SU-DHL-6 (cell line): ENCODE results near the gene INPP4B.

Experiments used
- H2AFZ ChIP-seq: fragments of 200-600 bp; sonication (generic); 2 replicates; pipeline ENCODE4 v1.6.1; 2014; ENCODE audit warnings: low read depth, mild to moderate bottlenecking, moderate library complexity, mixed read lengths, antibody characterized with exemption, low read length; ENCODE audit not compliant: severe bottlenecking
- H3F3A ChIP-seq: fragments of 200-600 bp; shearing (Covaris generic); 2 replicates; pipeline ENCODE4 v1.6.0; 2016; ENCODE audit warnings: antibody characterized with exemption, mild to moderate bottlenecking; ENCODE audit not compliant: insufficient read depth
- H3K27ac ChIP-seq: fragments of 200-600 bp; sonication (generic); 2 replicates; pipeline ENCODE4 v1.5.1; 2016; ENCODE audit warnings: low read depth, mild to moderate bottlenecking, low read length, moderate library complexity, mixed read lengths
- H3K27me3 ChIP-seq: fragments of 200-600 bp; sonication (generic), shearing (Covaris generic); 2 replicates; pipeline ENCODE4 v1.6.0; 2014; ENCODE audit warnings: mild to moderate bottlenecking, low read length
- H3K36me3 ChIP-seq: fragments of 200-600 bp; sonication (generic); 2 replicates; pipeline ENCODE4 v1.6.1; 2014; ENCODE audit warnings: mild to moderate bottlenecking, low read length, mixed read lengths
- H3K4me2 ChIP-seq: fragments of 300-600, 200-600 bp; shearing (Covaris generic), sonication (generic); 2 replicates; pipeline ENCODE4 v1.6.0; 2014; ENCODE audit warnings: low read length, low read depth, mild to moderate bottlenecking; ENCODE audit not compliant: poor library complexity, severe bottlenecking
- H3K4me3 ChIP-seq: fragments of 200-600 bp; sonication (generic); 2 replicates; pipeline ENCODE4 v1.5.1; 2014; ENCODE audit warnings: antibody characterized with exemption, low read length, mild to moderate bottlenecking, mixed read lengths; ENCODE audit not compliant: insufficient read depth, poor library complexity, severe bottlenecking
- H3K79me2 ChIP-seq: fragments of 200-600 bp; sonication (generic); 2 replicates; pipeline ENCODE4 v1.6.1; 2014; ENCODE audit warnings: mild to moderate bottlenecking, low read length, moderate library complexity; ENCODE audit not compliant: insufficient read depth
- H3K9ac ChIP-seq: fragments of 200-600 bp; sonication (generic); 2 replicates; pipeline ENCODE4 v1.7.0; 2014; ENCODE audit warnings: mild to moderate bottlenecking, low read length
- H3K9me2 ChIP-seq: fragments of 200-600 bp; sonication (generic); replicated peaks from 2 replicates; pipeline ENCODE4 v1.6.1; 2014; ENCODE audit warnings: low read length; ENCODE audit not compliant: insufficient read depth
- H3K9me3 ChIP-seq: fragments of 200-600 bp; sonication (generic); 2 replicates; pipeline ENCODE4 v1.6.1; 2014; ENCODE audit warnings: low read length, mixed read lengths; ENCODE audit not compliant: insufficient read depth
- H4K20me1 ChIP-seq: fragments of 200-600 bp; sonication (generic); 2 replicates; pipeline ENCODE4 v1.6.1; 2014; ENCODE audit warnings: low read depth, mild to moderate bottlenecking, antibody characterized with exemption, low read length, moderate library complexity, mixed read lengths
- EZH2phosphoT487 ChIP-seq: fragments of 200-600 bp; sonication (generic), shearing (Covaris generic); conservative IDR thresholded peaks from 2 replicates; pipeline ENCODE4 v1.6.1; 2018; ENCODE audit warnings: mild to moderate bottlenecking, antibody characterized with exemption, low read length, moderate library complexity, mixed read lengths
- TF ChIP-seq, protein P1 (sequence below): fragments of 200-600 bp; sonication (generic); IDR thresholded peaks from one replicate; pipeline ENCODE4 v1.5.1; 2017; ENCODE audit warnings: antibody characterized with exemption, mild to moderate bottlenecking, low read length, moderate library complexity; ENCODE audit not compliant: insufficient read depth, poor library complexity, severe bottlenecking

Gene INPP4B

DNA sequence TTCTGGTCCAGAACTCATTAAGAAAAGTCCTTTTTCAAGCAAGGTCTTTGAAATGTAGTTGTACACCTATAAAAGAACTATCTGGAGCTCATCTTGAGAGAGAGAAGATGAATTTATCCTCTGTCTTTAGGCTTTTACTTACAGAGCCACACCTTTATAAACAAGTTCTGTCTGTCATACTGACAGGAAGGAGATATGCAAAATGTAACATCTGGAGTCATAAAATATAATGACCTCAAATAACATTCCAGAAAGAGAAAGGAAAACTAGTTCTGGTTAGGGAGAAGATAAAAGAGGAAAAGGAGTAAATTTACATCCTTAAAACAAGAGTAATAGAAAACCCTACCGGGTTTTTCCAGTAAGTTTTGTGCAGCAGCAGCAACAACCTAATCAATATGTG, 1.3 kb downstream of the INPP4B start:
- TF ChIP-seq, protein P1, sequence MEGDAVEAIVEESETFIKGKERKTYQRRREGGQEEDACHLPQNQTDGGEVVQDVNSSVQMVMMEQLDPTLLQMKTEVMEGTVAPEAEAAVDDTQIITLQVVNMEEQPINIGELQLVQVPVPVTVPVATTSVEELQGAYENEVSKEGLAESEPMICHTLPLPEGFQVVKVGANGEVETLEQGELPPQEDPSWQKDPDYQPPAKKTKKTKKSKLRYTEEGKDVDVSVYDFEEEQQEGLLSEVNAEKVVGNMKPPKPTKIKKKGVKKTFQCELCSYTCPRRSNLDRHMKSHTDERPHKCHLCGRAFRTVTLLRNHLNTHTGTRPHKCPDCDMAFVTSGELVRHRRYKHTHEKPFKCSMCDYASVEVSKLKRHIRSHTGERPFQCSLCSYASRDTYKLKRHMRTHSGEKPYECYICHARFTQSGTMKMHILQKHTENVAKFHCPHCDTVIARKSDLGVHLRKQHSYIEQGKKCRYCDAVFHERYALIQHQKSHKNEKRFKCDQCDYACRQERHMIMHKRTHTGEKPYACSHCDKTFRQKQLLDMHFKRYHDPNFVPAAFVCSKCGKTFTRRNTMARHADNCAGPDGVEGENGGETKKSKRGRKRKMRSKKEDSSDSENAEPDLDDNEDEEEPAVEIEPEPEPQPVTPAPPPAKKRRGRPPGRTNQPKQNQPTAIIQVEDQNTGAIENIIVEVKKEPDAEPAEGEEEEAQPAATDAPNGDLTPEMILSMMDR: no peak
- no peak for TF ChIP-seq EZH2phosphoT487
- H3K79me2 ChIP-seq: no peaks in the 10 kb centered on the region
- H3F3A ChIP-seq: no peaks in the 10 kb centered on the region
- H3K9me2 ChIP-seq: no peaks in the 10 kb centered on the region
- no peaks in the 10 kb centered on the region for H3K36me3 ChIP-seq
- H3K4me2 ChIP-seq: no peak overlapping the region
- no peaks in the 10 kb centered on the region for H3K27me3 ChIP-seq
- no peak overlapping the region for H3K4me3 ChIP-seq
- H4K20me1 ChIP-seq: no peaks in the 10 kb centered on the region
- H3K9ac ChIP-seq: no peak overlapping the region
- H3K9me3 ChIP-seq: no peaks in the 10 kb centered on the region
- H3K27ac ChIP-seq: no peak overlapping the region
- no peak overlapping the region for H2AFZ ChIP-seq

DNA sequence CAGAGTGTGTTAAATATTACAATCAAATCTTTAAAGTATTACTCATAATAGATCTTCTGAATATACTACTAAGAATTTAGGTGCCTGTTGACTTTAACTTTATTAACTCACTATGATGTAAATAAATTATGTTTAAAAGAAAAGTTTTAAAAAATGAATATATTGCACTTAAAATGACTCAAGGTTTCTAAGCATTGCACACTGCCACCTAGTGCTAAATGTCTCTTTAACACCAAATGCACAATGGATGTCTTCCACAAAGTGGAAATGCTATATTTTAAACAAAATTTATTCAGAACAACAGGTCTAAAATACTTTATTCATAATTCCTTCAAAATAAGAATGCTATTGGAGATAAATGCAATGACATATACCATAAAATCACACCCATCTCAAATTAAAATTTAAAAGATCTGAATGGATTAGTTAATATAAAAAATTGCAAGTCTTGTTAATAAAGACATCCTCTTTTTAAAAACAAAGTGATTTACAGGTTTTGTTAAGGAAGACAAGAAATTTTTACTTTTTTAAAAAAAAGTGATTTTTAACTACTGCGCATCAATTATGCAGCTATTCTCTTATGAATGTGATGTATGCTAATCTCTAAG, 5.5 kb downstream of the INPP4B start:
- Histone ChIP-seq H3K27me3 (no peaks in the 10 kb centered on the region), H3K9me3 (no peaks in the 10 kb centered on the region), H2AFZ (no peak overlapping the region), H3K27ac (no peak overlapping the region), H3K36me3 (no peaks in the 10 kb centered on the region), H4K20me1 (no peaks in the 10 kb centered on the region), H3K9ac (no peak overlapping the region), H3K4me2 (no peak overlapping the region), H3K4me3 (no peak overlapping the region), H3F3A (no peaks in the 10 kb centered on the region), H3K9me2 (no peaks in the 10 kb centered on the region), H3K79me2 (no peaks in the 10 kb centered on the region)
- TF ChIP-seq, protein P1: peak; percentile 18
- no peak for TF ChIP-seq EZH2phosphoT487

DNA sequence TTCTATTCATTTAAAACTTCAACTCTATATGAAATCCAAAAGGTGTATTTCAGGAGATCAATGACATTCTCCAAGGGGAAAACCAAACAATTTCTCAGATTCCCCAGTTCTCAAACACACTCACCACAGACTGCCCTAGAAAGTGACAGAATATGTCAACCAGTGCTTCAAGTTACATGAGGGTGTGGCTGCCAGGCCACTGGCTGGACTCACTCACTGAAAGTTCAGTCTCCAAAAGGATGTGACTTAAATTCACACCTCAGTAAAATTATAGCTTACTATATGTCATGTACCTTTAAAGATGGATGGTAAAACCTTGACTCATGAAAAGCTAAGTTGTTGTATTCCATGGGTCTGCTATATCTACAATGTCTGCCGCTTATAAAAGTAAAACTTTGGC, 7.3 kb downstream of the INPP4B start:
- H3K4me2 ChIP-seq: no peak overlapping the region
- H3K27ac ChIP-seq: no peak overlapping the region
- H3K79me2 ChIP-seq: no peaks in the 10 kb centered on the region
- no peaks in the 10 kb centered on the region for H4K20me1 ChIP-seq
- no peaks in the 10 kb centered on the region for H3K9me3 ChIP-seq
- no peaks in the 10 kb centered on the region for H3F3A ChIP-seq
- no peak for TF ChIP-seq EZH2phosphoT487
- TF ChIP-seq, protein P1: no peak
- no peak overlapping the region for H3K9ac ChIP-seq
- no peaks in the 10 kb centered on the region for H3K36me3 ChIP-seq
- no peak overlapping the region for H3K4me3 ChIP-seq
- H3K9me2 ChIP-seq: no peaks in the 10 kb centered on the region
- H2AFZ ChIP-seq: no peak overlapping the region
- H3K27me3 ChIP-seq: no peaks in the 10 kb centered on the region
